Measurements from ENCODE around the gene TMEM233. TPM values are rescaled to one million over a fixed set of nuclear protein-coding genes. Genes with fewer than 3 reads are reported as not detected.

The TMEM233 gene
- total RNA-seq, 1 experiment from 2014 or later: not detected

DNA sequence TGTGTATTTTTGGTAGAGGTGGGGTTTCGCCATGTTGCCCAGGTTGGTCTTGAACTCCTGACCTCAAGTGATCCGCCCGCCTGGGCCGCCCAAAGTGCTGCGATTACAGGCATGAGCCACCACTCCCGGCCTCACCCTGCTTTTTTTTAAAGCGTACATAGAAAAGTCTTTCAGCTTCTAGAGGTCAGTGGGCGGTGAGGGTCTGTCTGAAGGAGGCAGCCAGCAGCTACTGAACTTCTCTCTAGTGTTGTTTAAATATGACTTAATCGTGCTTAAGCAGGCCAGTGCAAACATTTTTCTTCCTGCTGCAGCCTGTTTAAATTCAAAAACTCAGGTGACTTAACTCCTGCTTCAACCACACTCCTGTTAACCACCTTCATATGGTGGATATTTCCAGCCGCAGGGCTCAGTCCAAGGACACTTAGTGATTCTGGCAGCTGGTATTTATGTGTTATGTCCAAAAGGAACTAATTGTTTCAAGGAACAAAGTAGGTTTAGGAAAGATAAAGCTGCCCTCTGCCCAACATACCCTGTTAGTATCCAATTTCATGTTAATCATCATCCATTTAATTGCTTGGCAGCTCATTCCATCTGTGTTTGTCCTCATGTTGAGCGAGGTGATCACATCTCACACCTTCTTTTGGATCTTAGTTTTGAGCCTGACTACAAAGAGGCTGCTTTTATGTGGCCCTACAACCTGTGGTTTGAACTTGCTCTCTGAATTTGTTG is 76.3 kb downstream of the TMEM233 start:
- Histone ChIP-seq H3K4me1 (replicated peaks) (peaks cover 4% of the 10 kb centered on the region; the same call in 1 of the 2 replicates), H3K36me3 (peaks cover 52% of the 10 kb centered on the region), H3K27ac (no peak overlapping the region), H3K4me3 (no peak overlapping the region), H3K9me3 (replicated peaks) (no peaks in the 10 kb centered on the region), H3K27me3 (replicated peaks) (no peaks in the 10 kb centered on the region; the same call in 1 of the 2 replicates)
- DNase-seq (ENCODE audit: low read depth in 1 of 2, low spot score in 2 of 2): no peak

DNA sequence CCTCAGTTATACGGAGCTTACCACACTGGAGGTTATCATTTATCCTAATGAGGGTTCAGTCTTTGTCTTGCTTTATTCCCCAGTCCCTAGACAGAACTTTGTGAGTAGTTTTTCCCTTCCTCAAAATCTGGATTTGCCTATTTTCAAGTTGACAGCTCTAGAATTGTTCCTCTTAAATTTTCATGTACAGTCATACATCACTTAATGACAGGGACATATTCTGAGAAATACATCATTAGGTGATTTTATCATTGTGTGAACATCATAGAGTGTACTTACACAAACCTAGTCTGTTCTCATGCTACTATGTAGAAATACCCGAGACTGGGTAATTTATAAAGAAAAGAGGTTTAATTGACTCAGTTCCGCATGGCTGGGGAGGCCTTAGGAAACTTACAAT is 77.5 kb downstream of the TMEM233 start:
- no peak overlapping the region for H3K4me3 ChIP-seq
- H3K36me3 ChIP-seq: peaks cover 60% of the 10 kb centered on the region
- no peak overlapping the region for H3K27ac ChIP-seq

DNA sequence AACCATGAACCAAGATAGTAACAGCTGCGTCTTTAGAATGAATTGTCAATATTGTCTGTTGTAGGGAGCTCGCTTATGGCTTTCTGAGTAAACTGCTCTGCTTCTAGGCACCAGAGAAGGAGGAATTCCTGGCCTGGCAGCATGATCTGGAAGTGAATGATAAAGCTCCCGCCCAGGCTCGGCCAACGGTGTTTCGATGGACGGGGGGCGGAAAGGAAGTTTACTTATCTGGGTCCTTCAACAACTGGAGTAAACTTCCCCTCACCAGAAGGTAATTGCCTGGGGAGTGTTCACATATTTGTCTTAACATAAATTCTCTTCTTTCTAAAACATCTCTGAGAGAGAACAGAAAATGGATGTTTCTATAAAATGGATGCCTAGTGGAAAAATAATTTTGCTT is 78.6 kb downstream of the TMEM233 start:
- DNase-seq (ENCODE audit: low read depth in 1 of 2, low spot score in 2 of 2): no peak
- H3K36me3 ChIP-seq: peaks cover 71% of the 10 kb centered on the region
- H3K9me3 ChIP-seq (replicated peaks): no peaks in the 10 kb centered on the region

More for the DNA sequence above, 77.5 kb downstream of the TMEM233 start:
- H3K4me1 ChIP-seq (replicated peaks): peaks cover 4% of the 10 kb centered on the region; the same call in 1 of the 2 replicates
- DNase-seq (ENCODE audit: low read depth in 1 of 2, low spot score in 2 of 2): no peak
- H3K27me3 ChIP-seq (replicated peaks): no peaks in the 10 kb centered on the region; the same call in 1 of the 2 replicates
- H3K9me3 ChIP-seq (replicated peaks): no peaks in the 10 kb centered on the region

DNA sequence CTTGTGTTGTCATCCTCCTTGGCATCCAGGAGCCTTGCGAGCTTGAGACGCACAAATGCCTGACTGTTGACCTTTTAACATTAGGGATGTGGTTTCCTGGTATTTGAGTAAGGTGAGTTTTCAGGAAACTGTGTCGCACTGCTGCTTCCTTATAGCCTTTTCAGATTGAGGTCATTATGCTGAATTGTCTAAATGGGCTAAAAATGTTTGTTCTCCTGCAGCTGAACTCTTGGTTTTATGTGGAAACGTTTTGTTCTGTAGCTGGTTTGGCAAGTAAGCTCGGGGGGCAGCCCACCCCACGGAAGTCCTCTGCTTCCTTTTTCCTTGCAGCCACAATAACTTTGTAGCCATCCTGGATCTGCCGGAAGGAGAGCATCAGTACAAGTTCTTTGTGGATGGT is 80.1 kb downstream of the TMEM233 start:
- H3K4me3 ChIP-seq: no peak overlapping the region
- no peak for DNase-seq (ENCODE audit: low read depth in 1 of 2, low spot score in 2 of 2)
- H3K9me3 ChIP-seq (replicated peaks): no peaks in the 10 kb centered on the region
- peaks cover 83% of the 10 kb centered on the region for H3K36me3 ChIP-seq
- no peaks in the 10 kb centered on the region for H3K4me1 ChIP-seq (replicated peaks)
- H3K27ac ChIP-seq: no peak overlapping the region
- no peaks in the 10 kb centered on the region for H3K27me3 ChIP-seq (replicated peaks)

More for the DNA sequence above, 78.6 kb downstream of the TMEM233 start:
- no peak overlapping the region for H3K27ac ChIP-seq
- H3K27me3 ChIP-seq (replicated peaks): no peaks in the 10 kb centered on the region
- no peak overlapping the region for H3K4me3 ChIP-seq
- peaks cover 3% of the 10 kb centered on the region; the same call in 1 of the 2 replicates for H3K4me1 ChIP-seq (replicated peaks)

DNA sequence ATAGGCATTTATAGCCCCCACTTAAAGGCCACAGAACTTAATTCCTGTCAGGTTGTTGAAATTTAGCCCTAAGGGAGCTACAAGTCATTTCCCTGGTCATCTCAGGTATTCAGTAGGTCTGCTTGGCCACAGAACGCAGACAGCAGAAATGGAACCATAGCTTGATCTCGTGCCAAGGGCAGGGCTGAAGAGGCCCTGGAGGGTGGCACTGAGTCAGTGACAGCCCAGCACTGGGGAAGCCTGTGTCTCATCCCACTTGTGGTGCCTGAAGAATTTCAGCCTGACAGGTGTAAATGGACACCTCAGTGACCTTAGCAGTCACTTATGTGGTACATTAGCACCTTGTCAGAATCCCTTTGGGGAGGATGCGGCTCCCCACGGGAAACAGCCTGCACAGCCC is 81.0 kb downstream of the TMEM233 start:
- no peaks in the 10 kb centered on the region for H3K9me3 ChIP-seq (replicated peaks)
- DNase-seq (ENCODE audit: low read depth in 1 of 2, low spot score in 2 of 2): no peak
- H3K27me3 ChIP-seq (replicated peaks): no peaks in the 10 kb centered on the region
- H3K4me3 ChIP-seq: no peak overlapping the region
- H3K4me1 ChIP-seq (replicated peaks): no peaks in the 10 kb centered on the region
- H3K36me3 ChIP-seq: peaks cover 90% of the 10 kb centered on the region
- no peak overlapping the region for H3K27ac ChIP-seq

DNA sequence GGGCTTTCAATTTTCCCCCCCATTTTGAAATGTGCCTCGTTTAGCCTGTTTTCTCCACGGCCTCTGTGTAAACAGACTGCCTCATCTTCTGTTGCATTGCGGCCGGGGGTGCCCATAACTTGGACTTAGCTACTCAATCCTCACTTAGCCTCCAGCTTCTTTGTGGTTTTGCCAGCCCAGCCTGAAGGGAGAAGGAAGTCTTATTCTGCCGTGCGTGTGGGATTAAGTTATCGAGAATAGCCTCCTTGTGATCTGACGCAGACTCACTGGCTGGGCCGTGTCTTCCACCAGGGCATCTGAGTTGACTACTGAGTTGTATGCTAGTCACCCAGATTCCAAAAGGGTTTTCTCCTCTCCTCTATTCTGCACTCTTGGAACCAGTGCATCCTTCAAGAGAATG is 82.4 kb downstream of the TMEM233 start:
- H3K36me3 ChIP-seq: peaks cover 92% of the 10 kb centered on the region
- H3K27ac ChIP-seq: no peak overlapping the region
- H3K4me3 ChIP-seq: no peak overlapping the region
- H3K27me3 ChIP-seq (replicated peaks): no peaks in the 10 kb centered on the region
- no peak for DNase-seq (ENCODE audit: low read depth in 1 of 2, low spot score in 2 of 2)
- no peaks in the 10 kb centered on the region for H3K4me1 ChIP-seq (replicated peaks)
- no peaks in the 10 kb centered on the region for H3K9me3 ChIP-seq (replicated peaks)

DNA sequence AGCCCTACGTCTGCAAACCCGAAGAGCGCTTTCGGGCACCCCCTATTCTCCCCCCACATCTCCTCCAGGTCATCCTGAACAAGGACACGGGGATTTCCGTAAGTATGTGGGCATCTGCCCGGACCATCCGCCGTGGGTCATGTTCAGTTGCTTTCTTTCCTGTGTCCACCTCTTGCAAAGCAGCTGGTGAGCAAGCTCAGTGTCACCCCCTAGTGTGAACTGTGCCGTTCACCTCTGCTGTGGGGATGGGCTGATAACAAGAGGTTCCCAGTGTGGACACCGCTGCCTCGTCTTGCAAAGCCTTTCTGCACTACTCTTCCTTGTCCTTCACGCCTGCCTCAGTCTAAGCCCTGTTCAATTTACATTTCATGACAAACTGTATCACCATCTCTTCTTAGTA is 83.0 kb downstream of the TMEM233 start:
- Histone ChIP-seq H3K9me3 (replicated peaks) (no peaks in the 10 kb centered on the region), H3K4me1 (replicated peaks) (no peaks in the 10 kb centered on the region), H3K27ac (no peak overlapping the region), H3K4me3 (no peak overlapping the region), H3K36me3 (peaks cover 92% of the 10 kb centered on the region), H3K27me3 (replicated peaks) (no peaks in the 10 kb centered on the region)
- no peak for DNase-seq (ENCODE audit: low read depth in 1 of 2, low spot score in 2 of 2)

DNA sequence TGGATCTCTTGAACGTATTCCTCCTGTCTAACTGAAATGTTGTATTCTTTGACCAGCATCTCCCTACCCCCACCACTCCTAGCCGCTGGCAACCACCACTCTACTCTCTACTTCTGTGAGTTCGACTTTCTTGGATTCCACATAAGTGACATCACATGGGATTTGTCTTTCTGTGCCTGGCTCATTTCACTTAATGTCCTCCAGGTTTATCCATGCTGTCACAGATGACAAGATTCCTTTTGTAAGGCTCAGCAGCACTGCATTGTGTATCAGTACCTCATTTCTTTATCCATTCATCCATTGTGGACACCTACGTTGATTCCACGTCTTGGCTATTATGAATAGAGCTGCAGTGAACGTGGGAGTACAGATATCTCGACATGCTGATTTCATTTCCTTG is 84.9 kb downstream of the TMEM233 start:
- Histone ChIP-seq H3K27ac (no peak overlapping the region), H3K4me1 (replicated peaks) (0 out of 2 replicates have a peak, but pooled peaks cover 3% of the 10 kb centered on the region), H3K4me3 (no peak overlapping the region), H3K27me3 (replicated peaks) (no peaks in the 10 kb centered on the region), H3K36me3 (peaks cover 87% of the 10 kb centered on the region), H3K9me3 (replicated peaks) (no peaks in the 10 kb centered on the region)
- DNase-seq (ENCODE audit: low read depth in 1 of 2, low spot score in 2 of 2): no peak

- Histone ChIP-seq H3K36me3 (peaks cover 81% of the 10 kb centered on the region), H3K4me1 (replicated peaks) (0 out of 2 replicates have a peak, but pooled peaks cover 3% of the 10 kb centered on the region), H3K9me3 (replicated peaks) (no peaks in the 10 kb centered on the region), H3K27ac (no peak overlapping the region), H3K27me3 (replicated peaks) (no peaks in the 10 kb centered on the region), H3K4me3 (no peak overlapping the region)
- no peak for DNase-seq (ENCODE audit: low read depth in 1 of 2, low spot score in 2 of 2)
These were observed 85.5 kb downstream of the TMEM233 start for GRCh38 chr12:119679081-119679480.

DNA sequence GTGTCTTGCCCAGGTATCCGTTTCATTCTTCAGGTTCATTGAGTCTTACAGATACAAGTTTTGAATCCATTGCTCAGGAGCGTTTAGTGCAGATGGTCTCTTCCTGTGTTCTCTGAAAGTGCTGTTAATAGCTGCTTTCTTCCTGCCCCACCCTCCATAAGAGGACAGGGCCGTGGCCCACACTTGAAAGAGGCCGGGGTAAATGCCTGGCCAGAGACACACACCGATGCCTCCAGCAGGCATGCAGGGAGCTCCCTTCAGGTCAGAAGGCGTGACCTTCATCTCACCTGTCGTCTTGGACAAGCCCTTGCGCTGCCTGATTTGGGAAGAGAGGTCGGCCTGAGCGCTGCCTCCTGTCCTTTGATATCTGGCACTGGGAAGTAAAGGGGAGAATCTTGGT is 85.9 kb downstream of the TMEM233 start:
- Histone ChIP-seq H3K9me3 (replicated peaks) (no peaks in the 10 kb centered on the region), H3K27ac (no peak overlapping the region), H3K27me3 (replicated peaks) (no peaks in the 10 kb centered on the region), H3K36me3 (peaks cover 77% of the 10 kb centered on the region), H3K4me3 (no peak overlapping the region), H3K4me1 (replicated peaks) (0 out of 2 replicates have a peak, but pooled peaks cover 3% of the 10 kb centered on the region)
- no peak for DNase-seq (ENCODE audit: low read depth in 1 of 2, low spot score in 2 of 2)

GRCh38 chr12:119681111-119681510 is 87.5 kb downstream of the TMEM233 start:
- no peaks in the 10 kb centered on the region for H3K27me3 ChIP-seq (replicated peaks)
- no peaks in the 10 kb centered on the region for H3K9me3 ChIP-seq (replicated peaks)
- H3K4me1 ChIP-seq (replicated peaks): 0 out of 2 replicates have a peak, but pooled peaks cover 3% of the 10 kb centered on the region
- no peak for DNase-seq (ENCODE audit: low read depth in 1 of 2, low spot score in 2 of 2)
- no peak overlapping the region for H3K4me3 ChIP-seq
- H3K36me3 ChIP-seq: peaks cover 67% of the 10 kb centered on the region
- H3K27ac ChIP-seq: no peak overlapping the region

GRCh38 chr12:119681728-119682638 is 88.4 kb downstream of the TMEM233 start:
- Histone ChIP-seq H3K36me3 (peaks cover 66% of the 10 kb centered on the region), H3K27me3 (replicated peaks) (no peaks in the 10 kb centered on the region), H3K4me1 (replicated peaks) (0 out of 2 replicates have a peak, but pooled peaks cover 3% of the 10 kb centered on the region), H3K4me3 (no peak overlapping the region), H3K27ac (no peak overlapping the region), H3K9me3 (replicated peaks) (no peaks in the 10 kb centered on the region)
- no peak for DNase-seq (ENCODE audit: low read depth in 1 of 2, low spot score in 2 of 2)

DNA sequence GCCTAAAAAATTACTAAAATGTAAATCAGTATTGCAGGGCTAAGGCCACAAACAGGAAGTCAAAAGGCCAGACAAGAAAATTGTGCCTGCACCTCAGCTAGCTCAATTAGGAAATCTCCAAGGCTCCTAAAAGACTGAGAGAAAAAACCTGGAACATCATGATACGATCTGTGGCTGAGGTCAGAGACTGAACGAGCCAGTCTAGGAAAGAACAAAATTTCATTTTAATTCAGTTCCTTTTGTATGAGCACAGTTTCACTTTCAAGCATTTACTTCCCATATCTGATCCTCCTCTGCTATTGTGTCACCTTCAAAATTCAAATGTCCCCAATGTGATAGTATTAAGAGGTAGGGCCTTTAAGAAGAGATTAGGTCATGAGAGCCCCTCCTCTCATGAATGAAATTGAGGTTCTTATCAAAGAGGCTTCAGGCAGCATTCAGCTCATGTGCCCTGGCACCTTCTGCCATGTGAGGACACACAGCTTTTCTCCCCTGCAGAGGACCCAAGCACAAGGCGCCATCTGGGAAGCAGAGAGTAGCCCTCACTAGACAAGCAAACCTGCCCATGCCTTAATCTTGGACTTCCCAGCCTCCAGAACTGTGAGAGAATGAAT is 89.2 kb downstream of the TMEM233 start:
- H3K27me3 ChIP-seq (replicated peaks): no peaks in the 10 kb centered on the region
- no peaks in the 10 kb centered on the region for H3K9me3 ChIP-seq (replicated peaks)
- H3K4me1 ChIP-seq (replicated peaks): 0 out of 2 replicates have a peak, but pooled peaks cover 3% of the 10 kb centered on the region
- H3K4me3 ChIP-seq: no peak overlapping the region
- H3K36me3 ChIP-seq: peaks cover 66% of the 10 kb centered on the region
- DNase-seq (ENCODE audit: low read depth in 1 of 2, low spot score in 2 of 2): no peak
- H3K27ac ChIP-seq: no peak overlapping the region
